Effector memory CD4-positive, alpha-beta T cell (primary cell): ENCODE results near the gene F10.

Experiments used
- DNase-seq, 3 donors: peaks; one replicate each; pipeline ENCODE4 v3.0.0-alpha.2; 2020
- H3K27ac ChIP-seq: 2 replicates; pipeline ENCODE4 v1.7.0; 2013; ENCODE audit warnings: mild to moderate bottlenecking, low read length, moderate library complexity; ENCODE audit not compliant: insufficient read depth, poor library complexity, severe bottlenecking
- H3K27me3 ChIP-seq: replicated peaks from 2 replicates; pipeline ENCODE4 v1.7.0; 2013; ENCODE audit warnings: mild to moderate bottlenecking, low read length; ENCODE audit not compliant: insufficient read depth, control insufficient read depth, poor library complexity, severe bottlenecking
- H3K36me3 ChIP-seq: 2 replicates; pipeline ENCODE4 v1.7.0; 2013; ENCODE audit warnings: mild to moderate bottlenecking, low read length, moderate library complexity; ENCODE audit not compliant: control insufficient read depth, insufficient read depth
- H3K4me1 ChIP-seq: 2 replicates; pipeline ENCODE4 v1.7.0; 2013; ENCODE audit warnings: low read length, mild to moderate bottlenecking; ENCODE audit not compliant: control insufficient read depth, insufficient read depth, poor library complexity, severe bottlenecking
- H3K4me3 ChIP-seq: 2 replicates; pipeline ENCODE4 v1.7.0; 2013; ENCODE audit warnings: low read length, low read depth, mild to moderate bottlenecking; ENCODE audit not compliant: insufficient read depth, poor library complexity, severe bottlenecking
- H3K9me3 ChIP-seq: 2 replicates; pipeline ENCODE4 v1.7.0; 2013; ENCODE audit warnings: mild to moderate bottlenecking, low read length, moderate library complexity; ENCODE audit not compliant: control insufficient read depth

The F10 gene

DNA sequence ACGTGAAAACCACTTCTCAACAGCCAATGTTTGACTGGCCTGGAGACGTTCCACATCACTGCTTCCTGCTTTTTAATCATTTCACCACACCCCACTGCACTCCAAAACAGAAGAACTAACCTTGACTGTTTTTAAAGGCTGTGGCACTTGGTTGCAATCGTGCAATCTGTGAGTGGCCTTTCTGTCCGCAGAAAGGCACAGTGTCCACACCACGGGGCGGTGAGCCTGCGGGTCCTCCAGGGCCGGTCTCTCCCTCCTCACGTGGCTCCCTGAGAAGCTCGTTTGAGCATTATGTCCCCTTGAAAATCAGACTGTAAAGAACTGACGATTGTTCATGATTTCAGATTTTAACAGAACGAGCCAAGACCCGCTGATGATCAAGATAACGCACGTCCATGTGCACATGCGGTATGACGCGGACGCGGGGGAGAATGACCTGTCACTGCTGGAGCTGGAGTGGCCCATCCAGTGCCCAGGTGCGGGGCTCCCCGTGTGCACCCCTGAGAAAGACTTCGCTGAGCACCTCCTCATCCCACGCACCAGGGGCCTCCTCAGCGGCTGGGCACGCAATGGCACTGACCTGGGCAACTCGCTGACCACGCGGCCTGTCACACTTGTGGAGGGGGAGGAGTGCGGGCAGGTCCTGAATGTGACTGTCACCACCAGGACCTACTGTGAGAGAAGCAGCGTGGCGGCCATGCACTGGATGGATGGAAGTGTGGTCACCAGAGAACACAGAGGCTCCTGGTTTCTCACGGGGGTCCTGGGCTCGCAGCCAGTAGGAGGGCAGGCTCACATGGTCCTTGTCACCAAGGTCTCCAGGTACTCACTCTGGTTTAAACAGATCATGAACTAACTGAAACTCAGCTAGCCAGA lies 48.9 kb downstream of the F10 start:
- Histone ChIP-seq H3K36me3 (no peaks in the 10 kb centered on the region), H3K27me3 (no peaks in the 10 kb centered on the region), H3K27ac (no peak overlapping the region), H3K9me3 (no peaks in the 10 kb centered on the region), H3K4me3 (no peak overlapping the region), H3K4me1 (peaks cover 6% of the 10 kb centered on the region)
- no peak for DNase-seq

DNA sequence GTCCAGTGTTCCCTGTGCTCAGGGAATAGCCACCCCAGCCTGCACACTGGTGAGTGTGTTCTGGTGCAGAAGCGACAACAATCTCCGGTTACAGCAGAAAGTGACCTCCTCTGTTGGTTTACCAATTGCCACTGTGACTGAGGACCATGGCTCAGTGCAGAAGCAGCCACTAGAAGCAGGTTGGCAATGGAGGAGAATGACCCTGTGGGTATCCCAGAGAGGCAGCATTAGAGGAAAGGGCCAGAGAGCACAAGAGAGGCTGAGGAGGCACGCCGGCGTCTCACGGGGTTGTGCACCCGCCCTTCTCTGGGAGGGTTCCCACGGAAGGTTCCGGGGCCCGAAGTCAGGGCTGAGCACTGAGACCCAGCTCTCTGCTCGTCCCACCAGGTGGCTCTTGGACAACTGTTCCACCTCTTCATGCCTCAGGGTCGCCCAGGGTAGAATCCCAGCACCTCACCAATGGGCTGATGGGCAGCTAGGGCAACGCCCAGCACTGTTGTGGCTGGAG lies 49.9 kb downstream of the F10 start:
- H3K36me3 ChIP-seq = no peaks in the 10 kb centered on the region
- no peak overlapping the region for H3K27ac ChIP-seq
- DNase-seq = no peak
- H3K4me1 ChIP-seq = peaks cover 11% of the 10 kb centered on the region
- H3K4me3 ChIP-seq = no peak overlapping the region
- H3K27me3 ChIP-seq = no peaks in the 10 kb centered on the region
- H3K9me3 ChIP-seq = no peaks in the 10 kb centered on the region

DNA sequence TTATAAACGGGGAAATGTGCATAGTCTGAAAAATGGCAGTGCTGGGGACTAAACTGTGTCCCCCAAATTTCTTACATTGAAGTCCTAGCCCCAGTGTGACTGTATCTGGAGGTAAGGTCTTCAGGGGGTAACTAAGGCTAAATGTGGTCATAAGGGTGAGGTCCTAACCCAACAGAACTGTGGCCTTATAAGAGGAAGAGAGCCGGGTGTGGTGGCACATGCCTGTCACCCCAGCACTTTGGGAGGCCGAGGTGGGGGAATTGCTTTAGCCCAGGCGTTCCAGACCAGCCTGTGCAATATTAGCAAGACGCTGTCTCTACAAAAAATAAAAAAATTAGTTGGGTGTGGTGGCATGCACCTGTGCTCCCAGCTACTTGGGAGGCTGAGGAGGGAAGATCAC lies 53.7 kb downstream of the F10 start:
- peak; percentile 49 to 78 (median 63) for DNase-seq
- H3K4me1 ChIP-seq = peaks cover 12% of the 10 kb centered on the region

DNA sequence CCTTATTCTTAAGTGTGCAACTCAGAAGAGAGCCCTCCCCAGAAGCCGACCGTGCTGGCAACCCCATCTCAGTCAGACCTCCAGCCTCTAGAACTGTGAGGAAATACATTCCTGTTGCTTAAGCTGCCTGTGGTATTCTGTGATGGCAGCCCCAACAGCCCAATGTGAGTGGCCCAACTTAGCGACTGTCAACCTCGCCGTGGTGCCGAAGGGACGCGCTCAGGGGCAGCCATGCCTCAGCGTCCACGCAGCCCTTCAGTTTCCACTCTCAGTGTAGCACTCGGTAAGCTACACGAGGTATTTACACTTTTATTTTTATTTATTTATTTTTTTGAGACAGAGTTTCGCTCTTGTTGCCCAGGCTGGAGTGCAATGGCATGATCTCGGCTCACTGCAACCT lies 54.2 kb downstream of the F10 start:
- Histone ChIP-seq H3K4me3 (no peak overlapping the region), H3K27me3 (no peaks in the 10 kb centered on the region), H3K36me3 (peaks cover 26% of the 10 kb centered on the region), H3K9me3 (no peaks in the 10 kb centered on the region), H3K27ac (peak overlapping the region; percentile 61), H3K4me1 (peaks cover 12% of the 10 kb centered on the region)
- no peak for DNase-seq

More for the DNA sequence above, 53.7 kb downstream of the F10 start:
- Histone ChIP-seq H3K9me3 (no peaks in the 10 kb centered on the region), H3K4me3 (no peak overlapping the region), H3K27ac (peak overlapping the region; percentile 61), H3K36me3 (peaks cover 26% of the 10 kb centered on the region), H3K27me3 (no peaks in the 10 kb centered on the region)

DNA sequence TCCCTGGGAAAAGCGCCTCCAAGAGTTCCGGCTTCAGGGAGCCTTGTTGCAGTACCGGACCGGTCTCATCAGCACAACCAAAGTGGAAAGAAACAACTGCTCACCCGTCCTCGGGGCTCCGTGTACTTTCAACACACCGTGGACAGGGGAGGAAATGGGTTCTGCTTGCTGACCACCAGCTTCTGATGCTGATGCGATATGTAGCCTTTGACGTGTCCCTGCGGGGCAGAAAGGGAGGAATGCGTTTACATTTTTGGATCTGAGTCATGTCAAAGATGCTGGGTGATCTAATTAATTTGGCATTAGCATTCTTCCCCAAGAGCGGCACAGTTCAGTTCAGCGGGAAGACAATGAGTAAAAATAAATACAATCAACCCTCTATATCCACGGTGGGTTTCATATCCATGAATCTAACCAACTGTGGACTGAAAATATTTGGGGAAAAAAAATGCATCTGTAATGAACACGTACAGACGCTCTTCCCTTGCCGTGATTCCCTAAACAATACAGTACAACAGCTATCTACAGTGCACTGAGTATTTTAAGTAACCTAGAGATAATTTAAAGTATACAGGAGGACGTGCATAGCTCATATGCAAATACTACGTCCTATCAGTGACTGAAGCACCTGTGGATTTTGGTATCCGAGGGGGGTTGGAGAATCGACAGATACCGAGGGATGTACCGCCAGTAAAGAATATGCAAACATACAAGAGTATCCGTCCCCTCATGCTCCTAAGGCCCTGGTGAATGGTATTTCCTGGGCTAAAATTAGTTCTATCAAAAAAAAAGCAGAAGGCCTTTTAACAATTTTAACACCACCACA lies 55.7 kb downstream of the F10 start:
- Histone ChIP-seq H3K9me3 (no peaks in the 10 kb centered on the region), H3K27me3 (no peaks in the 10 kb centered on the region), H3K27ac (no peak overlapping the region), H3K4me1 (peaks cover 12% of the 10 kb centered on the region), H3K36me3 (peaks cover 29% of the 10 kb centered on the region), H3K4me3 (no peak overlapping the region)
- no peak for DNase-seq

DNA sequence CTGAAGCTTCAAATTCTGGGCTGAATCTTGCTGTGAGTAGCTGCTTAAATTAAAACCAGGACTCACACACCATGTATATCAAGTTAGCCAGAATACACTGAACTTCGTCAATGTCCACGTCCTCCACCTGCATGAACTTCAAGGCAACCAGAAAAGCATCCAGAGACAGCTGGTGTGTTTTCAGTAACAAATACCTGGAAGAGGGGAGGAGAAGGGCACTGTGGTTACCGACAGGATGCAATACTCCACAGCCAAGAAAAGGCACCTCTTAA lies 56.2 kb downstream of the F10 start:
- no peak overlapping the region for H3K4me3 ChIP-seq
- H3K4me1 ChIP-seq = peaks cover 12% of the 10 kb centered on the region
- no peak for DNase-seq
- no peaks in the 10 kb centered on the region for H3K27me3 ChIP-seq
- no peak overlapping the region for H3K27ac ChIP-seq
- no peaks in the 10 kb centered on the region for H3K9me3 ChIP-seq
- H3K36me3 ChIP-seq = peaks cover 34% of the 10 kb centered on the region

DNA sequence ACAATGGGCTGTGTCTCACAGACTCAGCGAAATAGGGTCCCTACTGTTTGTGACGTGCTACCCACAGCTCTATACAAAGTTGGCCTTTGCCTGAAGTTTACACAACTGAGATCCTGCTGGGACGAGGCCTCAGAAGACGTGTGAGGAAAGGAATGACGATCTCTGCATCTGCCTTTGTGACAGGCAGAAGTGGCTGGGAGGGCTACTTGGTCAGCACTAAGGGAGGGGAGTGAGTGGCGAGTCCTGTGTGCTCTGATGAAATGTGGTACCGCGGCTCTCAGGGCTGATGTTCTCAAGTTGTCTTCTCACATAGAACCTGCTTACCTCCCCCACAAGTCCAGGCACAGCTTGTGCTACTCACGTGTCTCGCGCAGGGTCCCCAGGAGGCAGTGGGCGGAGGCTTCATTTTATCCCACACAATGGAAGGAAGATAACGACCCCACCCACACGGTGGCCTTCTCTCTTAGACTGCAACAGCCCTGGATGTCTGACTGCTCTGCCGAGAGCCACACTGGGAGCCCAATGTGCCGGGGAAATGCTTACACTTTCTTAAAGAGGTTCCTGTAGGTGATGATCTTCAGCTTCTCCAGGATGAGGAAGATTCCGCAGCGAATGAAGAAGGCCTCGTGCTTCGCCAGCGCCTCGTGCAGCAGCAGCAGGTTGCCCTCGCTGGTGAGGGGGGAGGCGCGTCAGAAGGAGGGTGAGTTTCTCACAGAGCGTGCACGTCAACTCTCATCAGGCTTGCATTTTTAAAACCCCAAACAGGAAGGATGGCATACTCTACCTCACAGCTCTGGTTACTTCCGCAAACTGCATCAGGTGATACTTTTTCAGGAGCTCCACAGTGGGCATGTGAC lies 57.0 kb downstream of the F10 start:
- Histone ChIP-seq H3K4me1 (peaks cover 15% of the 10 kb centered on the region), H3K36me3 (peaks cover 35% of the 10 kb centered on the region), H3K4me3 (no peak overlapping the region), H3K27ac (no peak overlapping the region), H3K9me3 (no peaks in the 10 kb centered on the region), H3K27me3 (no peaks in the 10 kb centered on the region)
- DNase-seq = no peak

DNA sequence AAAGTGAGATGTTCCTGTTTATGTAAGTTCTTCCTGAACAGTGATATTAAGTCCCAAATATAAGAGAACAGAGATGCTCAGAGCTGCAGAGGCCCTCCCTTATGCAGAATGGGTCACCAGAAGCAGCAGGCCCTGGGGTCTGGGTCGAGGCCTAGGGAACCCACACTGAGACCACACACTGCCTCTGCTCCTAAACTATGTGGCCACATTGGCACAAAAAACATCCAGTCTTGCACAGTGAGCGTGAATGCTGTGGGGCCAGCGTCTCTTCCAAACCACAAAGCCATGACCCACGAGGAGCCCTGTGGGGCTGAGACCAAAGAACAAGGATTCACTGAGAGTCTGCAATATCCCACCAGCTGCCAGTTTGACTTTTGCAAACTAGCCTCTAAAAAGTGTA lies 59.4 kb downstream of the F10 start:
- H3K4me3 ChIP-seq = no peak overlapping the region
- H3K4me1 ChIP-seq = peaks cover 25% of the 10 kb centered on the region
- H3K36me3 ChIP-seq = peaks cover 35% of the 10 kb centered on the region
- no peaks in the 10 kb centered on the region for H3K27me3 ChIP-seq
- H3K9me3 ChIP-seq = no peaks in the 10 kb centered on the region
- DNase-seq = no peak
- H3K27ac ChIP-seq = peak overlapping the region; percentile 33

DNA sequence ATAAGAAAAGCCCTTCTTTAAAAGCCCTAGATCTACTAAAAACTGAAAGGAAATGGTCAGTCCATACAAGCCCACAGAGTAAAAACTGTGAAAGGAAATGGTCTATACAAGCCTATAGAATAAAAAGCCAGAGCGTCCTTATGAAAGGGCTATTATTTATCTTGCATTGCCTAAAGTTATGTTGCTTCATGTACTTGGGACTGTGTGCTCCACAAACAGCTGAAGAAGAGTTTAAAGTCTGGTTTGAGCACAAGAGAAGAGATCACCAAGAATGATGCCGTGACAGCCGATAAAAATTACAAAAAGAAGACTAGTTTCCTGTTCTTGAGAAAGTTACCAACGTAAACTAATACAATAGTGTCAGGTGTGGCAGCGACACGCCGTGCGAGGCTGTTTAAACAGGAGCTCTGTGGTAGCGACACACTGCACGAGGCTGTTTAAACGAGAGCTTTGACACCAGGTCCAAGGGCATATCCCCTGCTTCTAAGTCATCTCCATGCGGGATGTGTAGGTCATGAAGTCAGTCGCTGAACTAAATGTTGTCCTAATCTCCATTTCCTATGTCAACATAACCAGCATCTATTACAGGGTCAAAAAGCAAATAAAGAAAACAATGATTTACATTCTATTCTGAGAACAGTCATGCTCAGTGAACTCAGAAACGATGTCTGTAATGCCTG lies 61.0 kb downstream of the F10 start:
- Histone ChIP-seq H3K27me3 (no peaks in the 10 kb centered on the region), H3K36me3 (peaks cover 29% of the 10 kb centered on the region), H3K9me3 (no peaks in the 10 kb centered on the region), H3K27ac (no peak overlapping the region), H3K4me1 (peaks cover 25% of the 10 kb centered on the region), H3K4me3 (no peak overlapping the region)
- DNase-seq = no peak
